Panc1 (cell line): Measurements from ENCODE around the gene NXPE3. TPM values are rescaled to one million over a fixed set of nuclear protein-coding genes. Genes with fewer than 3 reads are reported as not detected.

Experiments used
- ATAC-seq: fragments of 200-7000 bp; cut with Tn5 transposase; 2 replicates; pipeline ENCODE4 v1.9.1; 2020; ENCODE audit warnings: mild to moderate bottlenecking, moderate library complexity
- BruUV-seq: library from RNA; stranded (reverse); fragments of 400-500 nt; replicated peaks from 2 replicates; lab custom pipeline; 2021; lab: Mats Ljungman, UMichigan
- CTCF ChIA-PET: fragments of 300-600 bp; sonication (Branson Sonifier 250); formaldehyde crosslinking; loops from one replicate; lab custom pipeline; 2022; ENCODE audit warnings: antibody characterized with exemption; lab: Charles Lee
- POLR2A ChIA-PET: fragments of 300-600 bp; sonication (Branson Sonifier 250); formaldehyde crosslinking; loops from one replicate; lab custom pipeline; 2022; ENCODE audit warnings: antibody characterized with exemption; lab: Charles Lee
- DNase-seq: peaks from one replicate; pipeline ENCODE4 v3.0.0-alpha.2; 2010; ENCODE audit warnings: low read depth, low spot score
- H3K27ac ChIP-seq: 2 replicates; pipeline ENCODE4 v1.5.1; 2011; ENCODE audit warnings: mild to moderate bottlenecking, low read length, inconsistent platforms
- H3K27me3 ChIP-seq: fragments of 200-500 bp; sonication (Bioruptor generic); 2 replicates; pipeline ENCODE4 v1.6.0; 2014; ENCODE audit warnings: low read length, inconsistent platforms; ENCODE audit not compliant: control insufficient read depth, insufficient read depth
- H3K36me3 ChIP-seq: fragments of 200-500 bp; sonication (Bioruptor generic); 2 replicates; pipeline ENCODE4 v1.5.1; 2014; ENCODE audit warnings: inconsistent platforms, mild to moderate bottlenecking, low read length, moderate library complexity; ENCODE audit not compliant: control insufficient read depth, insufficient read depth
- H3K4me1 ChIP-seq: 2 replicates; pipeline ENCODE4 v1.5.1; 2011; ENCODE audit warnings: inconsistent platforms, mild to moderate bottlenecking, low read length, moderate library complexity; ENCODE audit not compliant: control insufficient read depth, insufficient read depth
- H3K4me3 ChIP-seq, 2 experiments: 2 replicates each; pipeline ENCODE4 v1.5.1; 2011 to 2012; ENCODE audit warnings: low read depth in 2 of 2, low read length in 2 of 2, mild to moderate bottlenecking in 2 of 2, inconsistent platforms in 1 of 2, moderate library complexity in 1 of 2
- H3K9me3 ChIP-seq: fragments of 200-500 bp; sonication (Bioruptor generic); 2 replicates; pipeline ENCODE4 v1.5.1; 2014; ENCODE audit warnings: low read depth, mild to moderate bottlenecking, inconsistent platforms, low read length, moderate library complexity; ENCODE audit not compliant: control insufficient read depth, insufficient read depth
- POLR2AphosphoS5 ChIP-seq: IDR thresholded peaks from 2 replicates; pipeline ENCODE4 v1.6.1; 2012; ENCODE audit warnings: mild to moderate bottlenecking, low read depth, low read length, moderate library complexity
- SIN3A ChIP-seq: IDR thresholded peaks from 2 replicates; pipeline ENCODE4 v1.6.1; 2012; ENCODE audit warnings: low read depth, mild to moderate bottlenecking, low read length, moderate library complexity, borderline replicate concordance; ENCODE audit not compliant: insufficient read depth
- TCF7L2 ChIP-seq: IDR thresholded peaks from 2 replicates; pipeline ENCODE4 v1.6.1; 2011; ENCODE audit warnings: mild to moderate bottlenecking, low read depth, low read length, inconsistent platforms
- in situ Hi-C: cut with HindIII; loops from 2 replicates; pipeline ENCODE4 v1.10.0; 2016; ENCODE audit warnings: low sequenced_read_pairs, low pct_unique_long_range_greater_than_20kb
- intact Hi-C: fragments of 100-400 bp; cut with micrococcal nuclease; formaldehyde crosslinking; loops from one replicate; pipeline ENCODE4 v1.10.0; 2022; ENCODE audit not compliant: unreplicated experiment
- total RNA-seq: library from RNA; stranded (reverse); gene quantifications from one replicate; pipeline ENCODE4 v1.2.1, GENCODE V29; 2021; ENCODE audit not compliant: unreplicated experiment
- TF ChIP-seq, protein P1 (sequence below): fragments of 450-650 bp; IDR thresholded peaks from 2 replicates; pipeline ENCODE4 v1.5.1; 2017; ENCODE audit warnings: mild to moderate bottlenecking
- TF ChIP-seq, protein P2 (sequence below), 2 experiments: IDR thresholded peaks; 2 replicates each; pipeline ENCODE4 v1.6.1; 2011 to 2012; ENCODE audit warnings: low read depth in 2 of 2, control low read depth in 1 of 2, low read length in 1 of 2, mild to moderate bottlenecking in 1 of 2, moderate library complexity in 1 of 2; ENCODE audit not compliant: insufficient read depth in 1 of 2

NXPE3 gene
- total RNA-seq, 1 experiment from 2014 or later, result 30.4 TPM

DNA sequence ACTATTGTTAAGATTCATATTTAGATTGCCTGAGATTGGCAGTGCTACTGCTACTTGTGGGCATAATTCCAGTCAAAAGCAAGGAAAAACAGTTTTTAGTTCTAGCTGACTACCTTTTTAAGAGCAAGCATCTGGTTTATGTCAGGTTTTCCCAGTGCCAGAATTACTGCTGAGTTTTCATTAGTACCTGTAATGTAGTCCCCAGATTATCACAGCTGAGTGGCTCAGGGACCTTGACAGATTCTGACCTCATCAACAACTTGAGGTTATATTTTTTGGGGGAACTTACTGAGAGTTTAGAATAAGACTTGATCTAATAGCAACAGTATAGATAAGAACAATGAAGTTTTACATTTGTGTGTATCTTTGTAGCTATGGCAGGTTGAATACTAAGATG is 31.0 kb downstream of the NXPE3 start:
- BruUV-seq, result no TSS peak
- ChIA-PET CTCF (no interaction called here), POLR2A (no interaction called here)
- Histone ChIP-seq H3K9me3 (no peaks in the 10 kb centered on the region), H3K4me3 (no peak overlapping the region), H3K36me3 (no peaks in the 10 kb centered on the region), H3K27me3 (no peaks in the 10 kb centered on the region), H3K27ac (no peak overlapping the region), H3K4me1 (no peaks in the 10 kb centered on the region)
- TF ChIP-seq, protein P1, sequence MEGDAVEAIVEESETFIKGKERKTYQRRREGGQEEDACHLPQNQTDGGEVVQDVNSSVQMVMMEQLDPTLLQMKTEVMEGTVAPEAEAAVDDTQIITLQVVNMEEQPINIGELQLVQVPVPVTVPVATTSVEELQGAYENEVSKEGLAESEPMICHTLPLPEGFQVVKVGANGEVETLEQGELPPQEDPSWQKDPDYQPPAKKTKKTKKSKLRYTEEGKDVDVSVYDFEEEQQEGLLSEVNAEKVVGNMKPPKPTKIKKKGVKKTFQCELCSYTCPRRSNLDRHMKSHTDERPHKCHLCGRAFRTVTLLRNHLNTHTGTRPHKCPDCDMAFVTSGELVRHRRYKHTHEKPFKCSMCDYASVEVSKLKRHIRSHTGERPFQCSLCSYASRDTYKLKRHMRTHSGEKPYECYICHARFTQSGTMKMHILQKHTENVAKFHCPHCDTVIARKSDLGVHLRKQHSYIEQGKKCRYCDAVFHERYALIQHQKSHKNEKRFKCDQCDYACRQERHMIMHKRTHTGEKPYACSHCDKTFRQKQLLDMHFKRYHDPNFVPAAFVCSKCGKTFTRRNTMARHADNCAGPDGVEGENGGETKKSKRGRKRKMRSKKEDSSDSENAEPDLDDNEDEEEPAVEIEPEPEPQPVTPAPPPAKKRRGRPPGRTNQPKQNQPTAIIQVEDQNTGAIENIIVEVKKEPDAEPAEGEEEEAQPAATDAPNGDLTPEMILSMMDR, result no peak
- TF ChIP-seq, protein P2, sequence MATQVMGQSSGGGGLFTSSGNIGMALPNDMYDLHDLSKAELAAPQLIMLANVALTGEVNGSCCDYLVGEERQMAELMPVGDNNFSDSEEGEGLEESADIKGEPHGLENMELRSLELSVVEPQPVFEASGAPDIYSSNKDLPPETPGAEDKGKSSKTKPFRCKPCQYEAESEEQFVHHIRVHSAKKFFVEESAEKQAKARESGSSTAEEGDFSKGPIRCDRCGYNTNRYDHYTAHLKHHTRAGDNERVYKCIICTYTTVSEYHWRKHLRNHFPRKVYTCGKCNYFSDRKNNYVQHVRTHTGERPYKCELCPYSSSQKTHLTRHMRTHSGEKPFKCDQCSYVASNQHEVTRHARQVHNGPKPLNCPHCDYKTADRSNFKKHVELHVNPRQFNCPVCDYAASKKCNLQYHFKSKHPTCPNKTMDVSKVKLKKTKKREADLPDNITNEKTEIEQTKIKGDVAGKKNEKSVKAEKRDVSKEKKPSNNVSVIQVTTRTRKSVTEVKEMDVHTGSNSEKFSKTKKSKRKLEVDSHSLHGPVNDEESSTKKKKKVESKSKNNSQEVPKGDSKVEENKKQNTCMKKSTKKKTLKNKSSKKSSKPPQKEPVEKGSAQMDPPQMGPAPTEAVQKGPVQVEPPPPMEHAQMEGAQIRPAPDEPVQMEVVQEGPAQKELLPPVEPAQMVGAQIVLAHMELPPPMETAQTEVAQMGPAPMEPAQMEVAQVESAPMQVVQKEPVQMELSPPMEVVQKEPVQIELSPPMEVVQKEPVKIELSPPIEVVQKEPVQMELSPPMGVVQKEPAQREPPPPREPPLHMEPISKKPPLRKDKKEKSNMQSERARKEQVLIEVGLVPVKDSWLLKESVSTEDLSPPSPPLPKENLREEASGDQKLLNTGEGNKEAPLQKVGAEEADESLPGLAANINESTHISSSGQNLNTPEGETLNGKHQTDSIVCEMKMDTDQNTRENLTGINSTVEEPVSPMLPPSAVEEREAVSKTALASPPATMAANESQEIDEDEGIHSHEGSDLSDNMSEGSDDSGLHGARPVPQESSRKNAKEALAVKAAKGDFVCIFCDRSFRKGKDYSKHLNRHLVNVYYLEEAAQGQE (IDR thresholded peaks at IDR 0.05; ENCODE audit: insufficient read depth in 1 of 2, low read depth in 2 of 2, low read length in 1 of 2), result no peak
- no peak for TF ChIP-seq POLR2AphosphoS5
- TF ChIP-seq TCF7L2, result no peak
- TF ChIP-seq SIN3A, result no peak
- in situ Hi-C loops, result loop anchor here (25.0 kb wide), 1 partner anchor 727 kb away; no protein-coding TSS in a partner anchor
- no peak for ATAC-seq
- intact Hi-C loops, result no loop called here
- DNase-seq, result no peak

DNA sequence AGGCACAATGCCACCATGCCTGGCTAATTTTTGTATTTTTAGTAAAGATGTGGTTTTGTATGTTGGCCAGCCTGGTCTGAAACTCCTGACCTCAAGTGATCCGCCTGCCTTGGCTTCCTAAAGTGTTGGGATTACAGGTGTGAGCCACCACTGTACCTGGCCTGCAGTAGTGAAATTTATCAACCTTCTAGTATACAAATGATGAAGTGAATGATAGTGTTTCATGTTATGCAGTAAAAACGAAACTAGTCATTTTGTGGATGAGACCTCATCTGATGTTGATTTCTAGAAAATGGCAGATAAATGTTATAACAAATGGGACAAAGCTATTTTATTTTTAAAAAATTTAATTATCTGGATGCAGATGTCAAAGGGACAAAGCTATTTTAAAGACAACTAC is 32.9 kb downstream of the NXPE3 start:
- in situ Hi-C loops (loop anchor here (25.0 kb wide), 1 partner anchor 725 kb away; no protein-coding TSS in a partner anchor), intact Hi-C loops (no loop called here)
- CTCF ChIA-PET, result no interaction called here
- H3K4me1 ChIP-seq, result no peaks in the 10 kb centered on the region
- POLR2A ChIA-PET, result interaction anchor here (1.2 kb wide), 1 partner anchor 414 kb away, joined by 3 read pairs; no protein-coding TSS in a partner anchor
- H3K9me3 ChIP-seq, result no peaks in the 10 kb centered on the region
- no peak for TF ChIP-seq TCF7L2
- ATAC-seq (no peak), DNase-seq (no peak)
- H3K27me3 ChIP-seq, result no peaks in the 10 kb centered on the region
- H3K4me3 ChIP-seq, result no peak overlapping the region
- no peaks in the 10 kb centered on the region for H3K36me3 ChIP-seq
- no peak overlapping the region for H3K27ac ChIP-seq
- no TSS peak for BruUV-seq

DNA sequence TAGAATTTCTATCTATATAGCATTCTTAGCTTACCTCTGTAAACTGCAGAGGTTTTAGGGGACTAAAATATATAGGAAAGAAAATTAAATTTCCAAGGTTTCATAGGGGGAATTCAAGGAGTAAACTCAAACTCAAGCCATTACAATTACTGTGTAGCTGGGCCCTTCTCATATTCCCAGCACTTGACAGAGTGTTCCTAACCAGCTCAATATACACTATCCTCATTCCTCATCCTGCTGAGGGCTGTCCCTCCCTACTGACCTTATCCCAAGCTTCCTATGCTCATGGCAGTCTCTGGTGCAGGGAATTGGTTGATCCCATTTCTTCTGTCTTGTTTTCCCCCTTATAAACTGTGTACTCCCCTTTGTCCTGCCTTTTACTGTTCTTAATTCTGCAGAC is 33.9 kb downstream of the NXPE3 start:
- H3K27me3 ChIP-seq, result no peaks in the 10 kb centered on the region
- intact Hi-C loops (no loop called here), in situ Hi-C loops (loop anchor here (25.0 kb wide), 1 partner anchor 724 kb away; no protein-coding TSS in a partner anchor)
- H3K9me3 ChIP-seq, result no peaks in the 10 kb centered on the region
- DNase-seq (no peak), ATAC-seq (no peak)
- TF ChIP-seq, protein P1, result no peak
- TF ChIP-seq, protein P2 (IDR thresholded peaks at IDR 0.05; ENCODE audit: insufficient read depth in 1 of 2, low read depth in 2 of 2, low read length in 1 of 2), result no peak
- no peak for TF ChIP-seq SIN3A
- H3K4me1 ChIP-seq, result no peaks in the 10 kb centered on the region
- no peak overlapping the region for H3K4me3 ChIP-seq
- no peaks in the 10 kb centered on the region for H3K36me3 ChIP-seq
- POLR2A ChIA-PET, result interaction anchor here (1.2 kb wide), 1 partner anchor 413 kb away, joined by 3 read pairs; no protein-coding TSS in a partner anchor
- CTCF ChIA-PET, result interaction anchor here (0.7 to 1.2 kb wide), 3 partner anchors 412 to 418 kb away, joined by 3 to 5 read pairs (median 3); no protein-coding TSS in a partner anchor
- no peak overlapping the region for H3K27ac ChIP-seq
- BruUV-seq, result no TSS peak
